Transverse colon (tissue), 4 donors: Measurements from ENCODE around the gene FUNDC1. TPM values are rescaled to one million over a fixed set of nuclear protein-coding genes. Genes with fewer than 3 reads are reported as not detected.
A peak's percentile ranks its signal among the peaks of the same experiment; 100 is the strongest.

ENCODE experiments used
- DNase-seq: peaks from one replicate; pipeline ENCODE4 v3.0.0-alpha.2; 2019
- H3K27ac ChIP-seq, 4 donors: fragments of 200-600 bp; sonication (generic); 2 replicates each; pipeline ENCODE4 v1.5.1; 2016 to 2018; ENCODE audit warnings: inconsistent platforms in 4 of 4
- H3K27me3 ChIP-seq: fragments of 200-600 bp; sonication (generic); 2 replicates; pipeline ENCODE4 v1.5.1; 2017; ENCODE audit warnings: inconsistent platforms
- H3K36me3 ChIP-seq, 4 donors: fragments of 200-600 bp; sonication (generic); 2 replicates each; pipeline ENCODE4 v1.5.1; 2017 to 2019; ENCODE audit warnings: inconsistent platforms in 4 of 4
- H3K4me1 ChIP-seq, 4 donors: fragments of 200-600 bp; sonication (generic); 2 replicates each; pipeline ENCODE4 v1.5.1; 2017 to 2020; ENCODE audit warnings: inconsistent platforms in 4 of 4
- H3K4me3 ChIP-seq, 4 donors: fragments of 200-600 bp; sonication (generic); 1 replicate in 1 of 4; 2 replicates in 3 of 4; pipeline versions ENCODE4 v1.5.1 to v1.6.1; 2017 to 2019; ENCODE audit warnings: inconsistent platforms in 4 of 4
- H3K9me3 ChIP-seq, 2 donors: fragments of 200-600 bp; sonication (generic); 2 replicates each; pipeline ENCODE4 v1.5.1; 2017 to 2019; ENCODE audit warnings: inconsistent platforms in 2 of 2
- CTCF ChIP-seq, 5 experiments: fragments of 200-600 bp in 3 of 5; fragments of 450-650 bp in 2 of 5; sonication (generic) in 3 of 5; IDR thresholded peaks; 1 replicate in 2 of 5; 2 replicates in 3 of 5; pipeline ENCODE4 v1.5.1; 2016 to 2017; ENCODE audit warnings: antibody characterized with exemption in 5 of 5, inconsistent platforms in 3 of 5, mild to moderate bottlenecking in 2 of 5, moderate library complexity in 1 of 5
- EP300 ChIP-seq: sonication (generic); formaldehyde crosslinking; IDR thresholded peaks from one replicate; pipeline ENCODE4 v1.6.1; 2017; ENCODE audit warnings: antibody characterized with exemption, low read depth
- POLR2A ChIP-seq: fragments of 450-650 bp; IDR thresholded peaks from one replicate; pipeline ENCODE4 v1.6.1; 2016; ENCODE audit warnings: antibody characterized with exemption, mild to moderate bottlenecking, moderate library complexity
- POLR2AphosphoS5 ChIP-seq, 3 donors: sonication (generic); formaldehyde crosslinking; IDR thresholded peaks; one replicate each; pipeline ENCODE4 v1.6.1; 2016; ENCODE audit warnings: antibody characterized with exemption in 3 of 3
- WGBS, 2 donors: methylation state at CpG; one replicate each; pipeline ENCODE4 v1.1.5; 2018; ENCODE audit warnings: low coverage in 1 of 2; 5-methylcytosine and 5-hydroxymethylcytosine counted together
- in situ Hi-C, 4 donors: fragments of 200-750 bp; cut with MboI; loops; one replicate each; pipeline versions ENCODE4 v1.15.0 to v1.15.1; 2017; ENCODE audit warnings: low sequenced_read_pairs in 3 of 4, low pct_ligation_motif_present in 1 of 4, low pct_unique_long_range_greater_than_20kb in 1 of 4
- intact Hi-C: fragments of 100-400 bp; cut with DNase I; formaldehyde crosslinking; loops from one replicate; pipeline ENCODE4 v1.15.1; 2023; ENCODE audit warnings: low total_unique reads
- total RNA-seq, 4 donors: library from RNA; depleted of rRNA; stranded (reverse); fragments of >200 nt; gene quantifications; one replicate each; pipeline ENCODE4 v1.1.0, GENCODE V29; 2016

The FUNDC1 gene
- 1 to 10 TPM in 3 of 4 donors, under 1 TPM in 1; 1.00 to 9.1 (median 5.3) TPM for total RNA-seq

- in situ Hi-C loops, result no loop called here
- TF ChIP-seq POLR2AphosphoS5 (IDR thresholded peaks at IDR 0.05) (peak in 2 of 3 donors; percentile 61 to 69), EP300 (no peak), CTCF (IDR thresholded peaks at IDR 0.05) (no peak), POLR2A (peak; percentile 68)
- Histone ChIP-seq H3K4me3 (peak within 1 kb of the TSS; percentile 54 to 82 (median 66)), H3K27ac (peak within 1 kb of the TSS; percentile 50 to 88 (median 75)), H3K36me3 (no peaks in the 10 kb centered on the region), H3K27me3 (no peaks in the 10 kb centered on the region), H3K9me3 (no peaks in the 10 kb centered on the region), H3K4me1 (peaks cover 0 to 13% (median 0%) of the 10 kb centered on the region in 4 donors)
- intact Hi-C loops, result no loop called here
- 18% methylated on average over 35 of the region's 35 CpGs; no CpG with 5 or more reads in 1 of the 2 donors for WGBS, 2 donors
- peak; percentile 96 for DNase-seq
These were observed at the start of gene FUNDC1 for GRCh38 chrX:44542567-44543325. TSS of gene FUNDC1 (minus strand) at chrX:44542859. CDS start at chrX:44542832, 27 bp downstream.

GRCh38 chrX:44585866-44586265 lies 43.2 kb upstream of the FUNDC1 start:
- 82 to 88% methylated on average over 1 to 3 of the region's 3 CpGs for WGBS, 2 donors
- Histone ChIP-seq H3K27me3 (no peaks in the 10 kb centered on the region), H3K27ac (no peak overlapping the region), H3K9me3 (no peaks in the 10 kb centered on the region), H3K36me3 (no peaks in the 10 kb centered on the region), H3K4me1 (no peaks in the 10 kb centered on the region), H3K4me3 (no peak overlapping the region)
- no peak for DNase-seq
- intact Hi-C loops (no loop called here), in situ Hi-C loops (no loop called here)
- no peak for TF ChIP-seq POLR2AphosphoS5 (IDR thresholded peaks at IDR 0.05)
- no peak for TF ChIP-seq EP300
- no peak for TF ChIP-seq CTCF (IDR thresholded peaks at IDR 0.05)
- no peak for TF ChIP-seq POLR2A

GRCh38 chrX:44580466-44580865 lies 37.8 kb upstream of the FUNDC1 start:
- H3K36me3 ChIP-seq, result no peaks in the 10 kb centered on the region
- DNase-seq, result no peak
- H3K27ac ChIP-seq, result no peak overlapping the region
- 49% methylated on average over 3 of the region's 3 CpGs; no CpG with 5 or more reads in 1 of the 2 donors for WGBS, 2 donors
- in situ Hi-C loops, result no loop called here
- TF ChIP-seq POLR2AphosphoS5 (IDR thresholded peaks at IDR 0.05) (no peak), POLR2A (no peak)
- no peaks in the 10 kb centered on the region for H3K27me3 ChIP-seq
- intact Hi-C loops, result no loop called here
- H3K4me1 ChIP-seq, result no peaks in the 10 kb centered on the region
- H3K4me3 ChIP-seq, result no peak overlapping the region
- H3K9me3 ChIP-seq, result no peaks in the 10 kb centered on the region

GRCh38 chrX:44572340-44572938 lies 29.8 kb upstream of the FUNDC1 start:
- intact Hi-C loops, result no loop called here
- no peaks in the 10 kb centered on the region for H3K4me1 ChIP-seq
- no peaks in the 10 kb centered on the region for H3K27me3 ChIP-seq
- H3K4me3 ChIP-seq, result no peak overlapping the region
- H3K36me3 ChIP-seq, result no peaks in the 10 kb centered on the region
- 83 to 90% methylated on average over 2 to 4 of the region's 4 CpGs for WGBS, 2 donors
- TF ChIP-seq POLR2A, result no peak
- TF ChIP-seq POLR2AphosphoS5 (IDR thresholded peaks at IDR 0.05), result no peak
- no peak for TF ChIP-seq EP300
- TF ChIP-seq CTCF (IDR thresholded peaks at IDR 0.05), result no peak
- H3K9me3 ChIP-seq, result no peaks in the 10 kb centered on the region
- H3K27ac ChIP-seq, result no peak overlapping the region
- DNase-seq, result no peak
- in situ Hi-C loops, result no loop called here
